Suppressor macrophage treated with lipopolysaccharide for 4 hours (primary cell): ENCODE results near the gene PFN2.
A peak's percentile ranks its signal among the peaks of the same experiment; 100 is the strongest.
"Not testable (repeated sequence)": the region's sequence is repeated elsewhere in the genome, so short reads cannot be mapped to it uniquely, and the experiment has no call there.

ENCODE experiments used
- DNase-seq: peaks from one replicate; pipeline ENCODE4 v3.0.0-alpha.2; 2020

The PFN2 gene

GRCh38 chr3:149967086-149967685 lies 3.5 kb downstream of the PFN2 start:
- DNase-seq: peak; percentile 46

- peak; percentile 56 for DNase-seq
Measured at GRCh38 chr3:149965278-149965677, 5.4 kb downstream of the PFN2 start.

GRCh38 chr3:149964291-149964690 lies 6.4 kb downstream of the PFN2 start:
- no peak for DNase-seq

- no peak for DNase-seq
Measured at GRCh38 chr3:149963485-149963884, 7.2 kb downstream of the PFN2 start.

- DNase-seq: no peak
Measured at GRCh38 chr3:149959443-149959842, 11.3 kb downstream of the PFN2 start.

GRCh38 chr3:149958171-149958796 lies 12.4 kb downstream of the PFN2 start:
- DNase-seq: peak; percentile 26

- DNase-seq: no peak
Measured at GRCh38 chr3:149957361-149958125, 13.2 kb downstream of the PFN2 start.

GRCh38 chr3:149955449-149955848 lies 15.2 kb downstream of the PFN2 start:
- no peak for DNase-seq

GRCh38 chr3:149954812-149955211 lies 15.9 kb downstream of the PFN2 start:
- DNase-seq: no peak

GRCh38 chr3:149949181-149949580 lies 21.5 kb downstream of the PFN2 start:
- DNase-seq: no peak

GRCh38 chr3:149947231-149947630 lies 23.5 kb downstream of the PFN2 start:
- DNase-seq: peak; percentile 60

- not testable (repeated sequence) for DNase-seq
Measured at GRCh38 chr3:149943966-149944365, 26.7 kb downstream of the PFN2 start.

GRCh38 chr3:149942409-149942808 lies 28.3 kb downstream of the PFN2 start:
- no peak for DNase-seq

GRCh38 chr3:149941946-149942345 lies 28.7 kb downstream of the PFN2 start:
- no peak for DNase-seq

GRCh38 chr3:149941186-149941585 lies 29.5 kb downstream of the PFN2 start:
- no peak for DNase-seq

GRCh38 chr3:149938392-149939055 lies 32.2 kb downstream of the PFN2 start:
- DNase-seq: not testable (repeated sequence)

- peak; percentile 37 for DNase-seq
Measured at GRCh38 chr3:149936812-149937230, 33.9 kb downstream of the PFN2 start.

GRCh38 chr3:149934524-149934923 lies 36.2 kb downstream of the PFN2 start:
- DNase-seq: peak; percentile 33

- no peak for DNase-seq
Measured at GRCh38 chr3:149933858-149934257, 36.8 kb downstream of the PFN2 start.

GRCh38 chr3:149933008-149933407 lies 37.7 kb downstream of the PFN2 start:
- DNase-seq: no peak

GRCh38 chr3:149920119-149920518 lies 50.6 kb downstream of the PFN2 start:
- DNase-seq: no peak

GRCh38 chr3:149919509-149919908 lies 51.2 kb downstream of the PFN2 start:
- no peak for DNase-seq

GRCh38 chr3:149917124-149917667 lies 53.5 kb downstream of the PFN2 start:
- DNase-seq: peak; percentile 2
